A673 (cell line): Measurements from ENCODE around the gene SEMA4A. TPM values are rescaled to one million over a fixed set of nuclear protein-coding genes. Genes with fewer than 3 reads are reported as not detected.

Experiments
- BruUV-seq: library from RNA; stranded (reverse); fragments of 400-500 nt; replicated peaks from 2 replicates; lab custom pipeline; 2021; lab: Mats Ljungman, UMichigan
- CTCF ChIA-PET: fragments of 300-600 bp; sonication (Branson Sonifier 250); formaldehyde crosslinking; loops from one replicate; lab custom pipeline; 2022; ENCODE audit warnings: antibody characterized with exemption; lab: Charles Lee
- POLR2A ChIA-PET: fragments of 300-600 bp; sonication (Branson Sonifier 250); formaldehyde crosslinking; loops from one replicate; lab custom pipeline; 2022; ENCODE audit warnings: antibody characterized with exemption; ENCODE audit not compliant: low non-redundant PET; lab: Charles Lee
- DNase-seq: peaks from one replicate; pipeline ENCODE4 v3.0.0-alpha.2; 2015; ENCODE audit warnings: low spot score
- H3K27ac ChIP-seq: fragments of 200-600 bp; sonication (generic); 2 replicates; pipeline ENCODE4 v1.5.1; 2016; ENCODE audit warnings: mixed run types, low read depth, mild to moderate bottlenecking, mixed read lengths, antibody characterized with exemption, low read length; ENCODE audit not compliant: poor library complexity, severe bottlenecking
- H3K27me3 ChIP-seq: fragments of 200-600 bp; sonication (generic); replicated peaks from 2 replicates; pipeline ENCODE4 v1.6.1; 2017; ENCODE audit warnings: mixed run types, low read depth, mild to moderate bottlenecking, mixed read lengths, antibody characterized with exemption, low read length; ENCODE audit not compliant: insufficient read depth, poor library complexity
- H3K36me3 ChIP-seq: fragments of 200-600 bp; sonication (generic); 2 replicates; pipeline ENCODE4 v1.6.1; 2016; ENCODE audit warnings: mixed run types, mild to moderate bottlenecking, mixed read lengths, antibody characterized with exemption, low read length; ENCODE audit not compliant: insufficient read depth, poor library complexity, severe bottlenecking
- H3K4me1 ChIP-seq: fragments of 200-600 bp; sonication (generic); 2 replicates; pipeline ENCODE4 v1.6.1; 2017; ENCODE audit warnings: mixed run types, mild to moderate bottlenecking, mixed read lengths, antibody characterized with exemption, low read length; ENCODE audit not compliant: insufficient read depth, poor library complexity, severe bottlenecking
- H3K4me3 ChIP-seq: fragments of 200-600 bp; sonication (generic); 2 replicates; pipeline ENCODE4 v1.5.1; 2016; ENCODE audit warnings: low read depth, mixed run types, mild to moderate bottlenecking, mixed read lengths, low read length; ENCODE audit not compliant: poor library complexity, severe bottlenecking
- H3K9me3 ChIP-seq: fragments of 200-600 bp; sonication (generic); 2 replicates; pipeline ENCODE4 v1.6.1; 2016; ENCODE audit warnings: mixed run types, low read depth, mild to moderate bottlenecking, mixed read lengths, antibody characterized with exemption, low read length; ENCODE audit not compliant: poor library complexity, severe bottlenecking
- CTCF ChIP-seq: fragments of 300-800, 200-600 bp; sonication (generic); conservative IDR thresholded peaks from 2 replicates; pipeline ENCODE4 v1.5.1; 2017; ENCODE audit warnings: low read depth, mild to moderate bottlenecking, antibody characterized with exemption, low read length, moderate library complexity, mixed read lengths
- EZH2 ChIP-seq: fragments of 200-600 bp; sonication (generic); IDR thresholded peaks from 2 replicates; pipeline ENCODE4 v1.6.1; 2017; ENCODE audit warnings: borderline replicate concordance, low read depth, mild to moderate bottlenecking, mixed read lengths, antibody characterized with exemption, low read length; ENCODE audit not compliant: poor library complexity, severe bottlenecking
- intact Hi-C: fragments of 100-400 bp; cut with micrococcal nuclease; formaldehyde crosslinking; loops from one replicate; pipeline ENCODE4 v1.10.0; 2022; ENCODE audit not compliant: unreplicated experiment
- total RNA-seq: library from RNA; stranded (reverse); gene quantifications from 2 replicates; pipeline ENCODE4 v1.2.3, GENCODE V29; 2021

Gene SEMA4A
- total RNA-seq, 1 experiment from 2014 or later, result 0.77 TPM

DNA sequence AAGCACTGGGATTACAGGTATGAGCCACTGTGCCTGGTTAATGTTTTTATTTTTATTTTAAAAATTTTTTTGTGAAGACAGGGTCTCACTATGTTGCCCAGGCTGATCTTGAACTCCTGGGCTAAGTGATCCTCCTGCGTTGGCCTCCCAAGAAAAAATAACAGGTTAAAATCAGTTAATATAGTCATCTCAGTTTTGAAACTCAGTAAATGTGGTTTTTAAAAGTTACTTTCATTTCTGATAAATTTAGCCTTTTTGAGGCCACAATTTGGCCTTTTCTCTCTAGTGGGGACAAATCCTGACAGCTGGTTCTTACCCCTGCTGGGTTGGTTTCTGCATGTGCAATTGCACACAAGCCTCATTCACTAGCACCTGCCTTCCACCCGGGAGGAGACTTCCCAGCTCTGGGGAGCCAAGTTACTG lies 72.7 kb downstream of the SEMA4A start:
- CTCF ChIA-PET, result interaction anchor here (2.4 kb wide), 1 partner anchor 79 kb away, joined by 28 read pairs; no protein-coding TSS in a partner anchor
- Histone ChIP-seq H3K9me3 (no peaks in the 10 kb centered on the region), H3K27me3 (no peaks in the 10 kb centered on the region), H3K27ac (no peak overlapping the region), H3K4me1 (no peaks in the 10 kb centered on the region), H3K36me3 (peaks cover 31% of the 10 kb centered on the region), H3K4me3 (no peak overlapping the region)
- BruUV-seq, result no TSS peak
- POLR2A ChIA-PET, result no interaction called here
- TF ChIP-seq EZH2 (no peak), CTCF (no peak)
- intact Hi-C loops, result no loop called here
- DNase-seq, result no peak

GRCh38 chr1:156226782-156227181 lies 73.4 kb downstream of the SEMA4A start:
- ChIA-PET CTCF (no interaction called here), POLR2A (no interaction called here)
- H3K9me3 ChIP-seq, result no peaks in the 10 kb centered on the region
- no peak overlapping the region for H3K4me3 ChIP-seq
- TF ChIP-seq CTCF (no peak), EZH2 (no peak)
- H3K4me1 ChIP-seq, result no peaks in the 10 kb centered on the region
- intact Hi-C loops, result no loop called here
- no peak for DNase-seq
- H3K27me3 ChIP-seq, result no peaks in the 10 kb centered on the region
- BruUV-seq, result no TSS peak
- no peak overlapping the region for H3K27ac ChIP-seq
- H3K36me3 ChIP-seq, result peaks cover 24% of the 10 kb centered on the region

Other genes starting within 250 kb of the SEMA4A start
- 27.5 and 29.6 TPM in 2 replicates for gene RIT1, start 242.2 kb upstream of the SEMA4A start, total RNA-seq
- 92.7 and 93.3 TPM in 2 replicates for gene KHDC4, start 219.2 kb upstream of the SEMA4A start, total RNA-seq
- gene RXFP4, start 211.9 kb upstream of the SEMA4A start, total RNA-seq, result not detected in 2 replicates
- 148 and 161 TPM in 2 replicates for gene ARHGEF2, start 175.0 kb upstream of the SEMA4A start, total RNA-seq
- gene SSR2, start 132.6 kb upstream of the SEMA4A start, total RNA-seq, result 220 and 233 TPM in 2 replicates
- gene UBQLN4, start 99.8 kb upstream of the SEMA4A start, total RNA-seq, result 66.6 and 75.2 TPM in 2 replicates
- 52.0 and 63.6 TPM in 2 replicates for gene LAMTOR2, start 98.8 kb upstream of the SEMA4A start, total RNA-seq
- 0.47 and 0.66 TPM in 2 replicates for gene RAB25, start 92.4 kb upstream of the SEMA4A start, total RNA-seq
- gene MEX3A, start 71.1 kb upstream of the SEMA4A start, total RNA-seq, result 90.0 and 92.5 TPM in 2 replicates
- 204 and 225 TPM in 2 replicates for gene LMNA, start 38.9 kb upstream of the SEMA4A start, total RNA-seq
- 28.9 and 30.9 TPM in 2 replicates for gene SLC25A44, start 40.5 kb downstream of the SEMA4A start, total RNA-seq
- gene PMF1, start 59.4 kb downstream of the SEMA4A start, total RNA-seq, result 89.6 and 96.6 TPM in 2 replicates
- 2.4 and 2.8 TPM in 2 replicates for gene BGLAP, start 88.6 kb downstream of the SEMA4A start, total RNA-seq
- 4.1 and 5.4 TPM in 2 replicates for gene PAQR6, start 94.5 kb downstream of the SEMA4A start, total RNA-seq
- 107 and 129 TPM in 2 replicates for gene SMG5, start 129.2 kb downstream of the SEMA4A start, total RNA-seq
- 7.0 and 9.1 TPM in 2 replicates for gene TMEM79, start 130.7 kb downstream of the SEMA4A start, total RNA-seq
- gene GLMP, start 142.1 kb downstream of the SEMA4A start, total RNA-seq, result 30.3 and 37.2 TPM in 2 replicates
- gene VHLL, start 145.7 kb downstream of the SEMA4A start, total RNA-seq, result not detected in 2 replicates
- gene CCT3, start 184.7 kb downstream of the SEMA4A start, total RNA-seq, result 619 and 678 TPM in 2 replicates
- gene TSACC, start 184.9 kb downstream of the SEMA4A start, total RNA-seq, result 1.0 TPM in 1 of 2 replicates, not detected in the other
- gene RHBG, start 215.6 kb downstream of the SEMA4A start, total RNA-seq, result not detected in 2 replicates